Renal cortical epithelial cell (primary cell): ENCODE data around the gene DHX34. TPM values are rescaled to one million over a fixed set of nuclear protein-coding genes. Genes with fewer than 3 reads are reported as not detected.
"Not testable (repeated sequence)": the region's sequence is repeated elsewhere in the genome, so short reads cannot be mapped to it uniquely, and the experiment has no call there.

Source experiments
- DNase-seq: peaks from one replicate; pipeline ENCODE4 v3.0.0-alpha.2; 2011; ENCODE audit warnings: low read depth
- total RNA-seq: library from RNA; depleted of rRNA; stranded (reverse); fragments of >200 nt; gene quantifications from 2 replicates; pipeline ENCODE4 v1.2.3, GENCODE V29; 2014

Gene DHX34, protein sequence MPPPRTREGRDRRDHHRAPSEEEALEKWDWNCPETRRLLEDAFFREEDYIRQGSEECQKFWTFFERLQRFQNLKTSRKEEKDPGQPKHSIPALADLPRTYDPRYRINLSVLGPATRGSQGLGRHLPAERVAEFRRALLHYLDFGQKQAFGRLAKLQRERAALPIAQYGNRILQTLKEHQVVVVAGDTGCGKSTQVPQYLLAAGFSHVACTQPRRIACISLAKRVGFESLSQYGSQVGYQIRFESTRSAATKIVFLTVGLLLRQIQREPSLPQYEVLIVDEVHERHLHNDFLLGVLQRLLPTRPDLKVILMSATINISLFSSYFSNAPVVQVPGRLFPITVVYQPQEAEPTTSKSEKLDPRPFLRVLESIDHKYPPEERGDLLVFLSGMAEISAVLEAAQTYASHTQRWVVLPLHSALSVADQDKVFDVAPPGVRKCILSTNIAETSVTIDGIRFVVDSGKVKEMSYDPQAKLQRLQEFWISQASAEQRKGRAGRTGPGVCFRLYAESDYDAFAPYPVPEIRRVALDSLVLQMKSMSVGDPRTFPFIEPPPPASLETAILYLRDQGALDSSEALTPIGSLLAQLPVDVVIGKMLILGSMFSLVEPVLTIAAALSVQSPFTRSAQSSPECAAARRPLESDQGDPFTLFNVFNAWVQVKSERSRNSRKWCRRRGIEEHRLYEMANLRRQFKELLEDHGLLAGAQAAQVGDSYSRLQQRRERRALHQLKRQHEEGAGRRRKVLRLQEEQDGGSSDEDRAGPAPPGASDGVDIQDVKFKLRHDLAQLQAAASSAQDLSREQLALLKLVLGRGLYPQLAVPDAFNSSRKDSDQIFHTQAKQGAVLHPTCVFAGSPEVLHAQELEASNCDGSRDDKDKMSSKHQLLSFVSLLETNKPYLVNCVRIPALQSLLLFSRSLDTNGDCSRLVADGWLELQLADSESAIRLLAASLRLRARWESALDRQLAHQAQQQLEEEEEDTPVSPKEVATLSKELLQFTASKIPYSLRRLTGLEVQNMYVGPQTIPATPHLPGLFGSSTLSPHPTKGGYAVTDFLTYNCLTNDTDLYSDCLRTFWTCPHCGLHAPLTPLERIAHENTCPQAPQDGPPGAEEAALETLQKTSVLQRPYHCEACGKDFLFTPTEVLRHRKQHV
- total RNA-seq: 7.1 and 13.4 TPM in 2 replicates

GRCh38 chr19:47348819-47349795 is at the start of gene DHX34:
DHX34 (plus strand) TSS chr19:47349315; CDS start chr19:47353031, 3,716 bp downstream.
- DNase-seq: peak; percentile 97

- DNase-seq: not testable (repeated sequence)
These were observed 48.2 kb upstream of the DHX34 start for GRCh38 chr19:47300867-47301266.

- no peak for DNase-seq
These were observed 46.9 kb upstream of the DHX34 start for GRCh38 chr19:47302249-47302648.

DNA sequence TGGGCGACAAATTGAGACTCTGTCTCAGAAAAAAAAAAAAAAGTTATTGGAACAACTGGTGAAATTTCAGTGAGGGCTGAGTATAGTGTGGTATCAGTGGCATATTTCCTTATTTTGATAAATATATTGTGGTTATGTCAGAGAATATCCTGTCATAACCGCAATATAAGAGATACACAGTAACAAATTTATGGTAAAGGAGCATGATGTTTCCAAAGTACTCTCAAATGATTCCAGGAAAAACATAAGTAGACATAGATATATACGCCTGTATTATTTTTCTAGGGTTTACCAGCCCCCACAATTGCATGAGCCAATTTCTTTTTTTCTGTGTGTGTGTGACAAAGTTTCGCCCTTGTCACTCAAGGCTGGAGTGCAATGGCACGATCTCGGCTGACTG is 45.1 kb upstream of the DHX34 start:
- no peak for DNase-seq

DNA sequence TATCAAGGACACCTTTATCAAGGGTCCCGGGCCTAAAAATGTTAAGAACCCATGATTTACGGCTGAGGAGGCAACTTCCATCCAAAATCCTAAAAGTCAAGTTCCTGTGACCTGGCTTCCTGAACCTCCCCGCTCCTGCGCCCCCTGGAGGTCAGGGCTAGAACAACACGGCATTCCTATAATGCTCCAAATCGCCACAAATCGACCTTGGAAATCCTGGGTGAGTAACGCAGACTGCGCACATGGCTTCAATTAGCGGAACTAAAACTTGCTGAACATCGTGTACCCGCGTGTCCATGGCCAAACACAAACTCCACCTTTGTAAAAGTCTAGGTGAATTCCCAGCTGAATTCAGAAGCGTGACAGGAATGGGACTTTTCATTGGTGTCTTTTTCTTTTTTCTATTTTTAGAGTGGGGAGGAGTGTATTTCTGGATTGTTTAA is 43.8 kb upstream of the DHX34 start:
- DNase-seq: peak; percentile 88

- no peak for DNase-seq
These were observed 42.8 kb upstream of the DHX34 start for GRCh38 chr19:47306303-47306702.

DNA sequence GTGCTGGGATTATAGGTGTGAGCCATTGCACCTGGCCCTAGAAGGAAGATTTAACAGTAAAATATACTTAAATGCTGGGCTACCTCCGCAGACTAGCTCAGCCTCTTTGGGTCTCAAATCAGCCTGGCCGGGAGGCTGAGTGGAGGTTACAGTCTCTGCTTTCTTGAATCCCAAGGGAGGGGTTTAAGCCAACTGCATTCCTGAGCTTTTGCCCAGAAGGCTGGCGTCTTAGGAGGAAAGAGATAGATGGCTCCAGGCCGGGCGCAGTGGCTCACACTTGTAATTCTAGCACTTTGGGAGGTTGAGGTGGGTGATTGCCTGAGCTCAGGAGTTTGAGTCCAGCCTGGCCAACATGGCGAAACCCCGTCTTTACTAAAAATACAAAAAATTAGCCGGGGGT is 40.1 kb upstream of the DHX34 start:
- no peak for DNase-seq

DNA sequence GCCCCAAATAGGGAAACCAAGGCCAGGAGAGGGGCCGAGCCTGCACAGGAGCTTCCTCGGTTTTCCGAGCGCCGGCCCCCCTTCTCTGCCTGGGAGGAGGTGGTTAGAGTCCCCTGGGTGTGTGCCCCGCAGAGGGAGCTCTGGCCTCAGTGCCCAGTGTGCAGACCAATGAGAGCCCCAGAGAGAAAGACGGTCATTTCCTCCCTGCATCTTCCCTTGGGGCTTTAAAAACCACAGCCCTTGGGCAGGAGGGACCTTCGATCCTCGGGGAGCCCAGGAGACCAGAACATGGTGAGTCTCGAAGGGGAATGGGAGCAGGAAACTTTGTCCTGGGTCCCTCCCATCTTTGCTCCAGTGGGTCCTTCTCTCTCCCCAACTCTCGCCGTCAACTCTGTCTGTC is 39.5 kb upstream of the DHX34 start, which contains the start of gene C5AR1:
C5AR1 (plus strand) TSS at position 254 of the 400 bp plus-strand sequence; CDS start at position 289, 35 bp downstream.
- no peak for DNase-seq

DNA sequence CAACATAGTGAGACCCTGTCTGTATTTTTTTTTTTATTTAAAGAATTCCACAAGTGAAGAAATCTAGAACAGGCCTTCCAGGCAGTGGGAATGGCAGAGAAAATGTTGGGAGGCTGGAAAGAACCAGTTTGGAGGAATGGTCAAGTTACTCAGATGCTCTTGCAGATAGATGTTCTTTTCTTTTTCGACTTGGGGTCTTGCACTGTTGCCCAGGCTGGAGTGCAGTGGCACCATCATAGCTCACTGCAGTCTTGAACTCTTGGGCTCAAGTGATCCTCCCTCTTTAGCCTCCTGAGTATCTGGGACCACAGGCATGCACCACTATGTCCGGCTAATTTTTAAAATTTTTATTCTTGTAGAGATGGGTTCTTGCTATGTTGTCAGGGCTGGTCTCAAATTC is 38.8 kb upstream of the DHX34 start:
- no peak for DNase-seq

DNA sequence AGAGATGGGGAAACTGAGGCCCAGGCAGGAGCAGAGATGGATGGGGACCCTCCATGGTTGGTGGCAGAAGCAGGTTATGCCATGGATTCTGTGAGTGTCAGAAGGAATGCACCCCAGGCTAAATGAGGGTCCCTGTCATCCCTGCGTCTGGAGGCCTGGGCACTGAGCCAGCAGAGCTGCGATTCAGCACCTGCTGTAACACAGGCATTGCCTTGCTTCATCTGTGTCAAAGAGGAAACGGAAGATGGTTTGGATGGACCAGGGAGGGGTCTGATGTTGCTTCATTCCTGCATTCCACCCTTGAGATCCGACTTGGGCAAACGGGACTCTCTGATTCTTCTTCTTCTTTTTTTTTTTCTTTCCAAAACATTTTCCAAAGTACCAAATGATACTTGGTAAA is 38.3 kb upstream of the DHX34 start:
- DNase-seq: no peak

- no peak for DNase-seq
These were observed 36.6 kb upstream of the DHX34 start for GRCh38 chr19:47312366-47313006.

DNA sequence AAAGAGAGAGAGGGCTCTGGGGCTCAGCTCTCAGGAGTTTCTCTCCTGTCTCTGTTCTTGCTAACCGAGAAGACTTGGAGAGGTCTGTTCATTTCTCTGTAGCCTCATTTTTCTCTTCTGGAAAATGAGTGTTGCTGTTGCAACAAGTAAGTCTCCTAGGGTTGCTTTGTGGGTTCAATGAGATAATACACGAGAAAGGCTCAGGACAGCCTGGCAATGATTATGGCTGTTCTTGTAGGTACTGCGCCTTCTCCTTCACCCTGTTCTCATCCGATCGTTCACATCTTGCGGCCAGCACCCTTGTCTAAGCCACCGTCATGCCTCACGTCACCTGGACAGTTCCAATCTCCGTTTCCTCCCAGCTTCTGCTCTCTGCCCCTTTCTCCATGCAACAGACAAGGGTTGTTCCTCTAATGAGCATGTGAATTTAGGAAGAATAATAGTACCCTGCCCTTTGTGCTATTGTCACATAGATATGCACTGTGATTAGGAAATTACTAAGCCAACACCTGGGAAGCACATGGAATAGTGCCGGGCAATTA is 35.3 kb upstream of the DHX34 start:
- DNase-seq: no peak

- peak; percentile 90 for DNase-seq
These were observed 33.8 kb upstream of the DHX34 start for GRCh38 chr19:47315125-47315821.

GRCh38 chr19:47316513-47316912 is 32.6 kb upstream of the DHX34 start:
- DNase-seq: no peak

- DNase-seq: no peak
These were observed 28.9 kb upstream of the DHX34 start for GRCh38 chr19:47319923-47320871.

GRCh38 chr19:47321630-47322029 is 27.5 kb upstream of the DHX34 start:
- no peak for DNase-seq

DNA sequence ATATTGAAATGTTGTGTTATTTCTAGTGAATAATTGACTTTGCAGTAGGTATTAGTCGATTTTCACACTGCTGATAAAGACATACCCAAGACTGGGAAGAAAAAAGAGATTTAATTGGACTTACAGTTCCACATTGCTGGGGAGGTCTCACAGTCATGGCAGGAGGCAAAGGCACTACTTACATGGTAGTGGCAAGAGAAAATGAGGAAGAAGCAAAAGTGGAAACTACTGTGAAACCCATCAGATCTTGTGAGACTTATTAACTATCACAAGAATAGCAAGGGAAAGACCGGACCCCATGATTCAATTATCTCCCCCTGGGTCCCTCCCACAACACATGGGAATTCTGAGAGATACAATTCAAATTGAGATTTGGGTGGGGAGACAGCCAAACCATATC is 27.1 kb upstream of the DHX34 start:
- no peak for DNase-seq

GRCh38 chr19:47323409-47323808 is 25.7 kb upstream of the DHX34 start:
- DNase-seq: no peak
